HG03378 (cell line): ENCODE results near the gene ARHGEF10L.
"Not testable (repeated sequence)": the region's sequence is repeated elsewhere in the genome, so short reads cannot be mapped to it uniquely, and the experiment has no call there.

Source experiments
- ATAC-seq: cut with Tn5 transposase; IDR thresholded peaks from one replicate; pipeline ENCODE4 v1.9.1; 2021; ENCODE audit warnings: mild to moderate bottlenecking, moderate library complexity; ENCODE audit not compliant: unreplicated experiment

ARHGEF10L gene

GRCh38 chr1:17539477-17540254, at the start of gene ARHGEF10L:
Gene ARHGEF10L, plus strand, starts transcription at chr1:17539698. Its CDS starts 40,898 bp downstream, at chr1:17580596.
- ATAC-seq, result no peak

GRCh38 chr1:17489768-17490417, 49.6 kb upstream of the ARHGEF10L start:
- not testable (repeated sequence) for ATAC-seq

- ATAC-seq, result not testable (repeated sequence)
These were observed 48.8 kb upstream of the ARHGEF10L start for GRCh38 chr1:17490667-17491066.

- no peak for ATAC-seq
These were observed 45.3 kb upstream of the ARHGEF10L start for GRCh38 chr1:17494114-17494729.

- ATAC-seq, result no peak
These were observed 43.1 kb upstream of the ARHGEF10L start for GRCh38 chr1:17496419-17496818.

- ATAC-seq, result no peak
These were observed 41.3 kb upstream of the ARHGEF10L start for GRCh38 chr1:17498214-17498613.

- ATAC-seq, result no peak
These were observed 37.1 kb upstream of the ARHGEF10L start for GRCh38 chr1:17502326-17502778.

- ATAC-seq, result no peak
These were observed 36.4 kb upstream of the ARHGEF10L start for GRCh38 chr1:17503146-17503545.

- not testable (repeated sequence) for ATAC-seq
These were observed 32.3 kb upstream of the ARHGEF10L start for GRCh38 chr1:17507200-17507599.

GRCh38 chr1:17507915-17508314, 31.6 kb upstream of the ARHGEF10L start:
- no peak for ATAC-seq

GRCh38 chr1:17509363-17509762, 30.1 kb upstream of the ARHGEF10L start:
- no peak for ATAC-seq

- ATAC-seq, result no peak
These were observed 29.4 kb upstream of the ARHGEF10L start for GRCh38 chr1:17510138-17510537.

- no peak for ATAC-seq
These were observed 28.3 kb upstream of the ARHGEF10L start for GRCh38 chr1:17511188-17511587.

- no peak for ATAC-seq
These were observed 26.4 kb upstream of the ARHGEF10L start for GRCh38 chr1:17513131-17513530.

- ATAC-seq, result no peak
These were observed 24.7 kb upstream of the ARHGEF10L start for GRCh38 chr1:17514776-17515175.

GRCh38 chr1:17515902-17516301, 23.6 kb upstream of the ARHGEF10L start:
- ATAC-seq, result no peak

- ATAC-seq, result no peak
These were observed 22.9 kb upstream of the ARHGEF10L start for GRCh38 chr1:17516303-17517214.

- ATAC-seq, result no peak
These were observed 19.5 kb upstream of the ARHGEF10L start for GRCh38 chr1:17520041-17520440.

GRCh38 chr1:17520473-17521319, 18.8 kb upstream of the ARHGEF10L start:
- ATAC-seq, result no peak
